GM03348 (cell line): Measurements from ENCODE around the gene TRIM22.

ENCODE experiments used
- DNase-seq: peaks from one replicate; pipeline ENCODE4 v3.0.0; 2012; ENCODE audit warnings: low spot score

The TRIM22 gene

DNA sequence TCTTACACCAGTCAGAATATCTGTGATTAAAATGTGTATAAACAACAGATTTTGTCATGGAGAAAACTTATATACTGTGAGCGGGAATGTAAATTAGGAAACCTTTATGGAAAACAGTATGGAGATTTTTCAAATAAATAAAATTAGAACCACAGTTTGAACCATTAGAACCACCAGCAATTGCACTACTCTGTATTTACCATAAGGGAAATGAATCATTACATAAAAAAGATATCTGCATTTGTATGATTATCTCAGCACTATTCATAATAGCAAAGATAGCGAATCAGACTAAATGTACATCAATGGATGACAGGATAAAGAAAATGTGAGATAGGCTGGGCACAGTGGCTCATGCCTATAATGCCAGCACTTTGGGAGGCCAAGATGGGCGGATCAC is 57.0 kb downstream of the TRIM22 start:
- DNase-seq: no peak

GRCh38 chr11:5749836-5750235 is 60.2 kb downstream of the TRIM22 start:
- no peak for DNase-seq

GRCh38 chr11:5753943-5754342 is 64.4 kb downstream of the TRIM22 start, which contains the start of gene OR52N4:
OR52N4 (plus strand) TSS chr11:5754243; CDS start chr11:5754741, 498 bp downstream.
- DNase-seq: no peak
